HEK293T (cell line): ENCODE results near the gene IL1RL2.

Experiments used
- FOXK2 ChIP-seq: fragments of 450-650 bp; IDR thresholded peaks from 2 replicates; pipeline ENCODE4 v1.6.1; 2016; ENCODE audit warnings: mild to moderate bottlenecking
- FOXM1 ChIP-seq: fragments of 450-650 bp; IDR thresholded peaks from 2 replicates; pipeline ENCODE4 v1.6.1; 2017; ENCODE audit warnings: mild to moderate bottlenecking, borderline replicate concordance
- HDGF ChIP-seq: fragments of 450-650 bp; IDR thresholded peaks from 2 replicates; pipeline ENCODE4 v1.6.1; 2017; ENCODE audit warnings: antibody characterized with exemption, borderline replicate concordance
- SP1 ChIP-seq: fragments of 450-650 bp; IDR thresholded peaks from 2 replicates; pipeline ENCODE4 v1.6.1; 2017

DNA sequence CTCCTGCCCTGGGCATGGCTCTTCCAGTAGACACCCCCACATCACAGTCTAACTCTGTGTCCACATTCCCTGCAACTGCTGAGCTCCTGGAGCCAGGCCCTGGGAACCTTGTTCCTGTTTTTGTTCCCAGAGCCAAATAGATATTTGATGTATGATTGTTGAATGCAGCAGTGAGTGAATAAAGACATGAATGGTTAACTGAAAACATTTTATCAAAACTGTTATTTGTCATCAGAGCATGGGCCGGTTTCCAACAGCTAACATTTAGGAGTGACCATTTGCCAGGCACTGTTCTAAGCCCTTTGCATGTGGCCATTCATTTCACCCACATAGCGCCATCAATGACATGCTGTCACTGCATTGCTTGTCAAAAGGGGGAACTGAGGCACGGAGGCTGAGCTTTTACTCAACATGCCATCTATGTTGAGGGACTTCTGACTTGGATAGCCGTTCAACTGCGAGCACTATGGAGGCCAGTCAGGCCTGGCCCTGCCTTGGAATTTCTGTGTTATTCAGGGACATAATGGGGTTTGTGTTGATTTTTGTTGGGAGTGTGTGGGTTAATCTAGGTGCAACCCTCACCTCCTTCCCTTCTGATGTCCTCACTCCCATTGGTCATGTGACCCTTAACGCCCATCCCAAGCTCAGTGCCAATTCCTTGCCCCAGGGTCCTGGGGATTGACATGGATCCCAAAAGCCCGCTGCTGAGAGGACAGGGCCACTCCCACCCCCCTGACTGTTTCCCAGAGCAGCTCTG lies 31.7 kb upstream of the IL1RL2 start:
- TF ChIP-seq FOXK2 = no peak
- TF ChIP-seq HDGF = no peak
- no peak for TF ChIP-seq SP1
- TF ChIP-seq FOXM1 = no peak
